Hepatocyte (in vitro differentiated cells): ENCODE data around the gene SURF1. TPM values are rescaled to one million over a fixed set of nuclear protein-coding genes. Genes with fewer than 3 reads are reported as not detected.

Source experiments
- DNase-seq: peaks from one replicate; pipeline ENCODE4 v3.0.0-alpha.2; 2016; ENCODE audit warnings: low spot score
- H2AFZ ChIP-seq: fragments of 200-600 bp; sonication (generic); 2 replicates; pipeline ENCODE4 v1.6.0; 2016; ENCODE audit warnings: antibody characterized with exemption, mild to moderate bottlenecking
- H3K27ac ChIP-seq: fragments of 200-600 bp; sonication (generic); 2 replicates; pipeline ENCODE4 v1.5.1; 2016; ENCODE audit warnings: mild to moderate bottlenecking
- H3K27me3 ChIP-seq: fragments of 200-600 bp; sonication (generic); 2 replicates; pipeline ENCODE4 v1.6.1; 2016
- H3K36me3 ChIP-seq: fragments of 200-600 bp; sonication (generic); replicated peaks from 2 replicates; pipeline ENCODE4 v1.5.1; 2016; ENCODE audit warnings: low read depth; ENCODE audit not compliant: insufficient read depth
- H3K4me1 ChIP-seq: fragments of 200-600 bp; sonication (generic); 2 replicates; pipeline ENCODE4 v1.5.1; 2016; ENCODE audit warnings: mild to moderate bottlenecking, moderate library complexity; ENCODE audit not compliant: insufficient read depth
- H3K4me2 ChIP-seq: fragments of 200-600 bp; sonication (generic); 2 replicates; pipeline ENCODE4 v1.6.0; 2016
- H3K4me3 ChIP-seq: fragments of 200-600 bp; sonication (generic); 2 replicates; pipeline ENCODE4 v1.5.1; 2016; ENCODE audit warnings: mild to moderate bottlenecking
- H3K79me2 ChIP-seq: fragments of 200-600 bp; sonication (generic); 2 replicates; pipeline ENCODE4 v1.6.0; 2017; ENCODE audit warnings: mild to moderate bottlenecking
- H3K9me2 ChIP-seq: fragments of 200-600 bp; sonication (generic); replicated peaks from 2 replicates; pipeline ENCODE4 v1.6.0; 2017; ENCODE audit warnings: mild to moderate bottlenecking; ENCODE audit not compliant: insufficient read depth
- H3K9me3 ChIP-seq: fragments of 200-600 bp; sonication (generic); 2 replicates; pipeline ENCODE4 v1.5.1; 2016; ENCODE audit warnings: low read depth, mild to moderate bottlenecking
- H4K20me1 ChIP-seq: fragments of 200-600 bp; sonication (generic); 2 replicates; pipeline ENCODE4 v1.6.0; 2016; ENCODE audit warnings: mild to moderate bottlenecking; ENCODE audit not compliant: insufficient read depth, poor library complexity, severe bottlenecking
- EZH2 ChIP-seq: fragments of 200-600 bp; sonication (generic); IDR thresholded peaks from 2 replicates; pipeline ENCODE4 v1.6.1; 2016; ENCODE audit warnings: antibody characterized with exemption, mild to moderate bottlenecking, borderline replicate concordance
- EZH2phosphoT487 ChIP-seq: fragments of 200-600 bp; sonication (generic); IDR thresholded peaks from one replicate; pipeline ENCODE4 v1.6.1; 2018; ENCODE audit warnings: antibody characterized with exemption, mild to moderate bottlenecking, low read depth, moderate library complexity; ENCODE audit not compliant: unreplicated experiment, severe bottlenecking
- WGBS: methylation state at CpG from one replicate; pipeline ENCODE4 v1.1.6; 2016; ENCODE audit warnings: low lambda C conversion rate; ENCODE audit errors: missing lambda C conversion rate; 5-methylcytosine and 5-hydroxymethylcytosine counted together
- polyA plus RNA-seq: library from polyadenylated mRNA; unstranded; fragments of >200 nt; fragmentation: Nextera tagmentation; extraction: Ambion mirVana; gene quantifications from 2 replicates; pipeline ENCODE4 v1.2.1, GENCODE V29; 2016
- total RNA-seq: library from RNA; depleted of rRNA; stranded (reverse); fragments of >200 nt; gene quantifications from 2 replicates; pipeline ENCODE4 v1.2.3, GENCODE V29; 2014
- TF ChIP-seq, protein P1 (sequence below): fragments of 200-600 bp; sonication (generic); IDR thresholded peaks from 2 replicates; pipeline ENCODE4 v1.5.1; 2016; ENCODE audit warnings: antibody characterized with exemption, mild to moderate bottlenecking; ENCODE audit not compliant: poor library complexity

Gene SURF1
- total and polyA plus RNA-seq, 2 experiments from 2014 or later = 37.4 to 76.5 TPM

DNA sequence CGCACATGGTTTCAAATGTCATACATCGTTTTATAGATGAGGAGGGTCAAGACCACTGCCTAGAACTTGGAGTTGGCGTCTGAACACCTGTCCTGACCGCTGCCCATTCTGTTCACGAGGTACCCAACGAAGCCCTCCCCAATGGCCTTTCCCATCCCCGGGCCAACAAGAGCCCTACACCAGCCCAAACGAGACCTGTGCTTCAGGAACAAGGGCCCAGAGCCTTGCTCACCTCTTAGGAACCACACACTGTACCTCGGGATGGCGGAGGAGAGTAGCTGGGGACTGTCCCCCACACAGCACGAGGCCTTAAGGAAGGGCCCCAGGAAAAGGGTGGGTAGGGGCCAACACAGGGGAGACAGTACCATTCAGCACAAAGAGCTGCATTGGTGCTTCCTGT lies 23.3 kb downstream of the SURF1 start:
- DNase-seq = no peak
- Histone ChIP-seq H4K20me1 (no peaks in the 10 kb centered on the region), H3K4me3 (no peak overlapping the region), H3K9me2 (no peaks in the 10 kb centered on the region), H3K4me1 (peaks cover 9% of the 10 kb centered on the region), H3K9me3 (no peaks in the 10 kb centered on the region), H3K27me3 (no peaks in the 10 kb centered on the region), H3K27ac (no peak overlapping the region), H3K4me2 (no peak overlapping the region), H3K79me2 (peaks cover 28% of the 10 kb centered on the region), H3K36me3 (no peaks in the 10 kb centered on the region), H2AFZ (no peak overlapping the region)
- no peak for TF ChIP-seq EZH2phosphoT487
- TF ChIP-seq EZH2 = no peak
- TF ChIP-seq, protein P1, sequence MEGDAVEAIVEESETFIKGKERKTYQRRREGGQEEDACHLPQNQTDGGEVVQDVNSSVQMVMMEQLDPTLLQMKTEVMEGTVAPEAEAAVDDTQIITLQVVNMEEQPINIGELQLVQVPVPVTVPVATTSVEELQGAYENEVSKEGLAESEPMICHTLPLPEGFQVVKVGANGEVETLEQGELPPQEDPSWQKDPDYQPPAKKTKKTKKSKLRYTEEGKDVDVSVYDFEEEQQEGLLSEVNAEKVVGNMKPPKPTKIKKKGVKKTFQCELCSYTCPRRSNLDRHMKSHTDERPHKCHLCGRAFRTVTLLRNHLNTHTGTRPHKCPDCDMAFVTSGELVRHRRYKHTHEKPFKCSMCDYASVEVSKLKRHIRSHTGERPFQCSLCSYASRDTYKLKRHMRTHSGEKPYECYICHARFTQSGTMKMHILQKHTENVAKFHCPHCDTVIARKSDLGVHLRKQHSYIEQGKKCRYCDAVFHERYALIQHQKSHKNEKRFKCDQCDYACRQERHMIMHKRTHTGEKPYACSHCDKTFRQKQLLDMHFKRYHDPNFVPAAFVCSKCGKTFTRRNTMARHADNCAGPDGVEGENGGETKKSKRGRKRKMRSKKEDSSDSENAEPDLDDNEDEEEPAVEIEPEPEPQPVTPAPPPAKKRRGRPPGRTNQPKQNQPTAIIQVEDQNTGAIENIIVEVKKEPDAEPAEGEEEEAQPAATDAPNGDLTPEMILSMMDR = no peak
- WGBS = 95% methylated on average over 11 of the region's 11 CpGs

DNA sequence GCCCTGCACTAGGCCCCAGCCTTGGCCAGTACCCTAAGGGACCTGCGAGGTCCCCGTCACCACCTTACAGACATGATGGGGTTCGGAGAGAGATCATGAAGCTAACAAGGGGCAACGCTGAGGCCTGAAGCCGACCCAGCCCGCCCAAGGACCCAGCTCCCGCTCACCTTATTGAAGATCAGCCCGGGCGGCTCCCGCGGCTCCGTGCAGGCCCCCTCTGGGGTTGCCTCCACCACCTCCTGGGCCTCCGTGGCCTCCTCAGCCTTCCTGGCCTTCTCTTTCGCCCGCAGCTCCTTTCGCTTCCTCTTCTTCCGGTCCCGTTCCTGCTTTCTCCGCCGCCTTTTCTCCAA lies 23.9 kb downstream of the SURF1 start:
- Histone ChIP-seq H3K36me3 (no peaks in the 10 kb centered on the region), H3K9me3 (no peaks in the 10 kb centered on the region), H3K4me2 (no peak overlapping the region), H3K27ac (no peak overlapping the region), H2AFZ (no peak overlapping the region), H4K20me1 (no peaks in the 10 kb centered on the region), H3K4me3 (no peak overlapping the region), H3K9me2 (no peaks in the 10 kb centered on the region), H3K79me2 (peaks cover 28% of the 10 kb centered on the region), H3K27me3 (no peaks in the 10 kb centered on the region), H3K4me1 (peaks cover 9% of the 10 kb centered on the region)
- DNase-seq = no peak
- no peak for TF ChIP-seq EZH2phosphoT487
- TF ChIP-seq, protein P1 = no peak
- TF ChIP-seq EZH2 = no peak
- WGBS = 94% methylated on average over 20 of the region's 20 CpGs

DNA sequence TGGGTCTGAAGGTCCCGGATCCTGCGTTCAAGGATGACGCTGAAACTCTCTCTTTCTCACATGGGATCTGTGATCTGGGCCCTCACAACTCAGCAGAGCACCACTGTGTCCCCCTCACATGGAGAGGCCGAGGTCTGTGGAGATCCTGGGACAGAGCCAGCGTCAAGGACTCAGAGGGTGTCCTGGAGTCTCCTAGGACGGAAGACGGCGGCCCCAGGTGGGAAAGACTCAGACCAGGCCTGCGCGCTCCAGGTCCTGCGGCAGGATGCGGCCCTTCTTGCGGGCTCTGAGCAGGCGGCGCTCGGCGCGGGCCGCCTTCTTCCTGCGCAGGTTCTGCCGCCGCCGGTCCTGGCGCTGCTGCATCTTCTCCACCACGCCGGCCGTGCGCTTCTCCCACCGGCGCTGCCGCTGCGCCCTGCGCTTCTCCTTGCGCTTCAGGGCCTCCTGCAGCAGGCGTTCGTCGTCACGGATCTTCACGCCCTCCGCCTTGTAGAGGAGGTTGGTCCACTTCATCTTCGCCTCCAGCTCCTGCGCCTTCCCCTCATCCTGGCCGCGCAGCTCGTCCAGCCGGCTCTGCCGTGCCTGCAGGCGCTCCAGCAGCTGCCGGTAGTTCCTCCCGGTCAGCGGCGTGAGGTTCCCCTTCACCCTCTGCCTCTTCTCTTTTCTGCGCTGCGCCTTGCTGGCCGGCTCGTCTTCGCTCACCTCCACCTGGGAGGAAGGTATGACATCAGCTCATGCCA lies 24.5 kb downstream of the SURF1 start:
- Histone ChIP-seq H3K4me1 (peaks cover 9% of the 10 kb centered on the region), H3K4me3 (no peak overlapping the region), H3K9me3 (no peaks in the 10 kb centered on the region), H3K36me3 (no peaks in the 10 kb centered on the region), H3K79me2 (peaks cover 28% of the 10 kb centered on the region), H2AFZ (no peak overlapping the region), H3K27ac (no peak overlapping the region), H3K27me3 (no peaks in the 10 kb centered on the region), H3K4me2 (no peak overlapping the region), H4K20me1 (no peaks in the 10 kb centered on the region), H3K9me2 (no peaks in the 10 kb centered on the region)
- no peak for DNase-seq
- 97% methylated on average over 47 of the region's 57 CpGs for whole genome bisulfite sequencing
- TF ChIP-seq EZH2 (no peak), EZH2phosphoT487 (no peak)
- TF ChIP-seq, protein P1 = no peak

DNA sequence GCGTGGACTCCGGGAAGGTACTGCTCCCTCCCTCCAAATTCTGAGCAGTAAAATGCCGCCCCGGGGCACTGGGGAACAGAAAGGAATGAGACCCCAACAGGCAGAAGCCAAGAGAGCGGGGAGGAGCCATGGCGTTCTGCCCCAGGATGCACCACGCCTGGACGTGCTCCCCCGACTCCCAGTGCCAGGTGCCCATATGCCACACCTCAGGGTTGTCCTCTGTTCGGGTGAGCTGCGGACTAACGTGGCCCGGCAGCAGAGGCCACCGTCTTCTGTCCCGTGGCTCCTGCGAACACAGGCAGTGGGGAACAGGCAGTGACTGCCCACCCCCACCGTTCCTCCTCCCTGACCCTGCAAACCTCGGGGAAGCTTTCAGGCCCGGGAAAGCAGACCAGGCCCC lies 25.1 kb downstream of the SURF1 start:
- Histone ChIP-seq H4K20me1 (no peaks in the 10 kb centered on the region), H3K36me3 (no peaks in the 10 kb centered on the region), H2AFZ (no peak overlapping the region), H3K4me3 (no peak overlapping the region), H3K4me2 (no peak overlapping the region), H3K27me3 (no peaks in the 10 kb centered on the region), H3K79me2 (peaks cover 28% of the 10 kb centered on the region), H3K9me2 (no peaks in the 10 kb centered on the region), H3K27ac (no peak overlapping the region), H3K4me1 (peaks cover 9% of the 10 kb centered on the region), H3K9me3 (no peaks in the 10 kb centered on the region)
- TF ChIP-seq EZH2phosphoT487 (no peak), EZH2 (no peak)
- TF ChIP-seq, protein P1 = no peak
- WGBS = 92% methylated on average over 18 of the region's 19 CpGs
- no peak for DNase-seq
